ENCODE results near the gene ZNF100.
"Not testable (repeated sequence)": the region's sequence is repeated elsewhere in the genome, so short reads cannot be mapped to it uniquely, and the experiment has no call there.

ZNF100 gene

DNA sequence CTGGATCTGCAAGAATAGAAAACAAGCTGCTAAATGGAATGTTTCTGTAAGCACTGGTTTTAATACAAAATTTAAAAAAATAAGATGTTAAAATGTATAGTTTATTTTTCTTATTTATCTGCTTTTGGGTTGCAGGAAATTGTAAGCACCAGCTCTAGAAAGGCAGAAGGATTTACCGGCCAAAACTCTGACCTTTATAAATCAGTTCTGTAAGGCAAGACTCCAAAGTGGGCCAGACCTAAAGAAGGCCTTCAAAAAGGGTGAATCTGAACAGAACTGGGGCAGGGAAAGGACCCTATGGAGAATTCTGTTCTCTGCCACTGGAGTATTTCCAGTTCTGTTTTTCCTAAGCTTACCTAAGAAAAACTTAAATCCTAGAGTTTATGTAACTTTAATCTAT, 19.3 kb downstream of the ZNF100 start:
- H3K36me3 ChIP-seq (replicated peaks) = peaks cover 4% of the 10 kb centered on the region
- no peak overlapping the region for H3K27ac ChIP-seq
- TF ChIP-seq, protein P1, sequence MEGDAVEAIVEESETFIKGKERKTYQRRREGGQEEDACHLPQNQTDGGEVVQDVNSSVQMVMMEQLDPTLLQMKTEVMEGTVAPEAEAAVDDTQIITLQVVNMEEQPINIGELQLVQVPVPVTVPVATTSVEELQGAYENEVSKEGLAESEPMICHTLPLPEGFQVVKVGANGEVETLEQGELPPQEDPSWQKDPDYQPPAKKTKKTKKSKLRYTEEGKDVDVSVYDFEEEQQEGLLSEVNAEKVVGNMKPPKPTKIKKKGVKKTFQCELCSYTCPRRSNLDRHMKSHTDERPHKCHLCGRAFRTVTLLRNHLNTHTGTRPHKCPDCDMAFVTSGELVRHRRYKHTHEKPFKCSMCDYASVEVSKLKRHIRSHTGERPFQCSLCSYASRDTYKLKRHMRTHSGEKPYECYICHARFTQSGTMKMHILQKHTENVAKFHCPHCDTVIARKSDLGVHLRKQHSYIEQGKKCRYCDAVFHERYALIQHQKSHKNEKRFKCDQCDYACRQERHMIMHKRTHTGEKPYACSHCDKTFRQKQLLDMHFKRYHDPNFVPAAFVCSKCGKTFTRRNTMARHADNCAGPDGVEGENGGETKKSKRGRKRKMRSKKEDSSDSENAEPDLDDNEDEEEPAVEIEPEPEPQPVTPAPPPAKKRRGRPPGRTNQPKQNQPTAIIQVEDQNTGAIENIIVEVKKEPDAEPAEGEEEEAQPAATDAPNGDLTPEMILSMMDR (IDR thresholded peaks at IDR 0.05; ENCODE audit: low read depth, low read length, missing control alignments) = no peak
- no peak for DNase-seq
- no peak overlapping the region for H3K4me3 ChIP-seq (ENCODE audit: low read depth, low read length)
- in situ Hi-C loops (cut with HindIII; ENCODE audit: low pct_ligation_motif_present, low sequenced_read_pairs) = no loop called here
- H3K27me3 ChIP-seq (replicated peaks) = no peaks in the 10 kb centered on the region

DNA sequence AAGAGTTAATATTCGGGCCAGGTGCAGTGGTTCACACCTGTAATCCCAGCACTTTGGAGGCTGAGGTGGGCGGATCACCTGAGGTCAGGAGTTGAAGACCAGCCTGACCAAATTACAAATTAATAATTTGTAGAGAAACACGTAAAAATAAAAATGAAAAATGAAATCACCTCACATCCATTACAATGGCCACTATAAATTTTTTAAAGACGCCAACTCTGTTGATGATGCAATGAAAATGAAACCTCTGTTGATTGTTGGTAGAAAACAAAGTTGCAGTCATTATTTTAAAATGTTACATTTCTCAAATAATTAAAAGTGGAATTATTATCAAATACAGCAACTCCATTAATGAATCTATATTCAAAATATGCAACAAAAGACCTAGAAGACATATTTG, 26.8 kb downstream of the ZNF100 start:
- no peak for DNase-seq
- in situ Hi-C loops (cut with HindIII; ENCODE audit: low pct_ligation_motif_present, low sequenced_read_pairs) = no loop called here
- Histone ChIP-seq H3K4me3 (ENCODE audit: low read depth, low read length) (no peak overlapping the region), H3K36me3 (replicated peaks) (no peaks in the 10 kb centered on the region), H3K27ac (no peak overlapping the region), H3K27me3 (replicated peaks) (no peaks in the 10 kb centered on the region)
- TF ChIP-seq, protein P1 (IDR thresholded peaks at IDR 0.05; ENCODE audit: low read depth, low read length, missing control alignments) = no peak

DNA sequence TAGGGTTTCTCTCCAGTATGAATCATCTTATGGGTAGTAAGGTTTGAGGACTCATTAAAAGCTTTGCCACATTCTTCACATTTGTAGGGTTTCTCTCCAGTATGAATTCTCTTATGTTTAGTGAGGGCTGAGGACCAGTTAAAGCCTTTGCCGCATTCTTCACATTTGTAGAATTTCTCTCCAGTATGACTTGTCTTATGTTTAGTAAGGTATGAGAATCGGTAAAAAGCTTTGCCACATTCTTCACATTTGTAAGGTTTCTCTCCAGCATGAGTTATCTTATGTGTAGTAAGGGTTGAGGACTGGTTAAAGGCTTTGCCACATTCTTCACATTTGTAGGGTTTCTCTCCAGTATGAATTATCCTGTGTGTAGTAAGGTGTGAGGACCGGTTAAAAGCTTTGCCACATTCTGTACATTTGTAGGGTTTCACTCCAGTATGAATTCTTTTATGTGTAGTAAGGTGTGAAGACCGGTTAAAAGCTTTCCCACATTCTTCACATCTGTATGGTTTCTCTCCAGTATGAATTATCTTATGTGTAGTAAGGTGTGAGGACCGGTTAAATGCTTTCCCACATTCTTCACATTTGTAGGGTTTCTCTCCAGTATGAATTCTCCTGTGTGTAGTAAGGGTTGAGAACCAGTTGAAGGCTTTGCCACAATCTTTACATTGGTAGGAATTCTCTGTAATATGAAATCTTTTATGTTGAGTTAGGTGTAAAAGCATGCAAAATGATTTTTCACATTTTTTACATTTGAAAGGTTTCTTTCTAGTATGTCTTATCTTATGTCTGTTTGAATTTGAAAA, 40.2 kb downstream of the ZNF100 start:
- H3K4me3 ChIP-seq (ENCODE audit: low read depth, low read length); H3K27me3 ChIP-seq (replicated peaks); in situ Hi-C loops (cut with HindIII; ENCODE audit: low pct_ligation_motif_present, low sequenced_read_pairs); H3K36me3 ChIP-seq (replicated peaks); H3K27ac ChIP-seq; DNase-seq: not testable (repeated sequence)

DNA sequence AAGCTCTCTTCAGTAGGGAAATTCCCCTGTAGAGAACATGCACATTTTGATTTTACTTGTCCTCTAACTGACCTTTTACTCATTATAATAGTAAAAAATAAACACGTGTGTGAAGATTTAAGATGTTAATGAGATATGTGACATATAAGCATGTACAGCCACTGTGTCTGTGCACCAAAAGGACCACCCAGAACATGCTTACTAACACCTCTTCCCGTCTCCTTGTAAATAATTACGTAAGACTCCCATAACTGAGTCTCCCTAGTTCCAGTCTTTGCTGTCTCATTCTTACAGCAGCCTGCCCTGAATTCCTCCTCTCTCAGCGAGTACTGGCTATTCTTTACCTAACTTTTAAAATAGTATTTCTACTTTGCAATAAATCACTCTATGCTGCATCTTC, 53.6 kb downstream of the ZNF100 start:
- no peak for DNase-seq
- no peaks in the 10 kb centered on the region for H3K27me3 ChIP-seq (replicated peaks)
- in situ Hi-C loops (cut with HindIII; ENCODE audit: low pct_ligation_motif_present, low sequenced_read_pairs) = no loop called here
- H3K4me3 ChIP-seq (ENCODE audit: low read depth, low read length) = no peak overlapping the region
- H3K27ac ChIP-seq = no peak overlapping the region
- H3K36me3 ChIP-seq (replicated peaks) = no peaks in the 10 kb centered on the region
- TF ChIP-seq, protein P1 (IDR thresholded peaks at IDR 0.05; ENCODE audit: low read depth, low read length, missing control alignments) = no peak

DNA sequence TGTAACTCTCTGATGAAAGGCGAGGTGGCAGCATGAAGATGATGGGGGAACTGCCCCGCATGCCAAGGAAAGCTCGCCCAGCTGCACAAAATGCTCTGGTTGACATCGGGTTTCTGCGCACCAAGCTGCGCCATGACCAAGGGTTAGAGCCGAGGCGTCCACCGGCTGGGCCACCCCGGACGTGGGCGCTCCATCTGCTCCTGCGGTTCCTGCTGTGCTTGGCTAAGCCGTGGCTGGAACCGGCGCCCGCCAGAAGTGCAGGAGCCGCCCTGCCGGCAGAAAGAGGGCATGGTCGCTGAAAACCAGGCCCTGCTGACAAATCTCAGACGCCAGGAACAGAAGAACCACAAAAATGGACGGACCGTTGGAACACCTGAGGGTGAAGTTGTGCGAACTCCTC, 57.9 kb downstream of the ZNF100 start:
- TF ChIP-seq, protein P1 (IDR thresholded peaks at IDR 0.05; ENCODE audit: low read depth, low read length, missing control alignments) = no peak
- H3K27me3 ChIP-seq (replicated peaks) = no peaks in the 10 kb centered on the region
- in situ Hi-C loops (cut with HindIII; ENCODE audit: low pct_ligation_motif_present, low sequenced_read_pairs) = no loop called here

DNA sequence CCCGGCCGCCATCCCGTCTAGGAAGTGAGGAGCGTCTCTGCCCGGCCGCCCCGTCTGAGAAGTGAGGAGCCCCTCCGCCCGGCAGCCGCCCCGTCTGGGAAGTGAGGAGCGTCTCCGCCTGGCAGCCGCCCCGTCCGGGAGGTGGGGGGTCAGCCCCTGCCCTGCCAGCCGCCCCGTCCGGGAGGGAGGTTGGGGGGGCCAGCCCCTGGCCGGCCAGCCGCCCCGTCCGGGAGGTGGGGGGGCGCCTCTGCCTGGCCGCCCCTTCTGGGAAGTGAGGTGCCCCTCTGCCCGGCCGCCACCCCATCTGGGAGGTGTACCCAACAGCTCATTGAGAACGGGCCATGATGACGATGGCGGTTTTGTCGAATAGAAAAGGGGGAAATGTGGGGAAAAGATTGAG, 59.5 kb downstream of the ZNF100 start:
- H3K27me3 ChIP-seq (replicated peaks); DNase-seq; H3K4me3 ChIP-seq (ENCODE audit: low read depth, low read length); H3K27ac ChIP-seq; H3K36me3 ChIP-seq (replicated peaks); in situ Hi-C loops (cut with HindIII; ENCODE audit: low pct_ligation_motif_present, low sequenced_read_pairs): not testable (repeated sequence)

More for the DNA sequence above, 57.9 kb downstream of the ZNF100 start:
- Histone ChIP-seq H3K4me3 (ENCODE audit: low read depth, low read length) (no peak overlapping the region), H3K36me3 (replicated peaks) (no peaks in the 10 kb centered on the region), H3K27ac (no peak overlapping the region)
- DNase-seq = no peak

DNA sequence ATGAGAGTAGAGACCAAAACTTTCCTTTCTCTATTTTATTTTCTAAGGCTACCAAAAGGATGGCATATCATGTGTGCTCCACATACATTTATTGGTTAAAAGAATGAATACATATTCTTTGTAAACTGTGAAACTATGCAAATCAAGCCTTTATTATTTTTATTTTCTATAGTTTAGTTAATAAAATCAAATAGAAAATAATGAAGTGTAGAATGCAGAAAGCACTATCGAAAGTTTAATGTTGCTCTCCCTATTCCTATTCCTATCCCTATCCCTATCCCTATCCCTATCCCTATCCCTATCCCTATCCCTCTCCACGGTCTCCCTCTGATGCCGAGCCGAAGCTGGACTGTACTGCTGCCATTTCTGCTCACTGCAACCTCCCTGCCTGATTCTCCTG, 60.3 kb downstream of the ZNF100 start:
- no peaks in the 10 kb centered on the region for H3K27me3 ChIP-seq (replicated peaks)
- in situ Hi-C loops (cut with HindIII; ENCODE audit: low pct_ligation_motif_present, low sequenced_read_pairs) = no loop called here
- TF ChIP-seq, protein P1 (IDR thresholded peaks at IDR 0.05; ENCODE audit: low read depth, low read length, missing control alignments) = no peak
- no peak overlapping the region for H3K4me3 ChIP-seq (ENCODE audit: low read depth, low read length)
- no peaks in the 10 kb centered on the region for H3K36me3 ChIP-seq (replicated peaks)
- DNase-seq = no peak
- H3K27ac ChIP-seq = no peak overlapping the region
